Loucy (cell line): ENCODE data around the gene FTL.

Source experiments
- H2AFZ ChIP-seq: fragments of 200-600 bp; sonication (generic); 2 replicates; pipeline ENCODE4 v1.6.0; 2016; ENCODE audit warnings: antibody characterized with exemption, mild to moderate bottlenecking, low read length, moderate library complexity
- H3F3A ChIP-seq: fragments of 200-600 bp; 2 replicates; pipeline ENCODE4 v1.6.0; 2016; ENCODE audit warnings: antibody characterized with exemption, low read depth, mild to moderate bottlenecking
- H3K27me3 ChIP-seq: fragments of 200-600 bp; sonication (generic); 2 replicates; pipeline ENCODE4 v1.6.1; 2014; ENCODE audit warnings: low read length, mild to moderate bottlenecking; ENCODE audit not compliant: insufficient read depth, poor library complexity, severe bottlenecking
- H3K36me3 ChIP-seq: fragments of 200-600 bp; sonication (generic); 2 replicates; pipeline ENCODE4 v1.6.1; 2016; ENCODE audit warnings: low read length; ENCODE audit not compliant: insufficient read depth
- H3K4me1 ChIP-seq: fragments of 200-600 bp; sonication (generic); 2 replicates; pipeline ENCODE4 v1.5.1; 2014; ENCODE audit warnings: low read length, mild to moderate bottlenecking; ENCODE audit not compliant: insufficient read depth, poor library complexity, severe bottlenecking
- H3K4me2 ChIP-seq: fragments of 200-600 bp; sonication (generic); 2 replicates; pipeline ENCODE4 v1.6.0; 2014; ENCODE audit warnings: antibody characterized with exemption, low read length, low read depth, mild to moderate bottlenecking; ENCODE audit not compliant: poor library complexity, severe bottlenecking
- H3K4me3 ChIP-seq: fragments of 200-600 bp; sonication (generic); 2 replicates; pipeline ENCODE4 v1.5.1; 2014; ENCODE audit warnings: low read length, mild to moderate bottlenecking, mixed read lengths; ENCODE audit not compliant: poor library complexity, severe bottlenecking
- H3K79me2 ChIP-seq: fragments of 200-600 bp; sonication (generic); 2 replicates; pipeline ENCODE4 v1.6.1; 2014; ENCODE audit warnings: low read length; ENCODE audit not compliant: insufficient read depth
- H3K9ac ChIP-seq: fragments of 200-600 bp; sonication (generic); 2 replicates; pipeline ENCODE4 v1.6.0; 2014; ENCODE audit warnings: mild to moderate bottlenecking, low read depth, low read length, moderate library complexity; ENCODE audit not compliant: poor library complexity, severe bottlenecking
- H3K9me2 ChIP-seq: fragments of 200-600 bp; sonication (generic); replicated peaks from 2 replicates; pipeline ENCODE4 v1.6.1; 2016; ENCODE audit warnings: low read depth, low read length, mixed read lengths
- H3K9me3 ChIP-seq: fragments of 200-600 bp; sonication (generic); 2 replicates; pipeline ENCODE4 v1.6.1; 2014; ENCODE audit warnings: mild to moderate bottlenecking, antibody characterized with exemption, low read length, low read depth; ENCODE audit not compliant: insufficient read depth
- H4K20me1 ChIP-seq: fragments of 200-600 bp; sonication (generic); 2 replicates; pipeline ENCODE4 v1.6.0; 2014; ENCODE audit warnings: antibody characterized with exemption, low read length, mild to moderate bottlenecking; ENCODE audit not compliant: insufficient read depth, poor library complexity, severe bottlenecking
- EZH2phosphoT487 ChIP-seq: fragments of 200-600 bp; IDR thresholded peaks from 2 replicates; pipeline ENCODE4 v1.6.1; 2018; ENCODE audit warnings: antibody characterized with exemption, mild to moderate bottlenecking, moderate library complexity, borderline replicate concordance
- TF ChIP-seq, protein P1 (sequence below): fragments of 200-600 bp; sonication (generic); conservative IDR thresholded peaks from 2 replicates; pipeline ENCODE4 v1.5.1; 2014; ENCODE audit warnings: mild to moderate bottlenecking, antibody characterized with exemption, low read length

FTL gene

DNA sequence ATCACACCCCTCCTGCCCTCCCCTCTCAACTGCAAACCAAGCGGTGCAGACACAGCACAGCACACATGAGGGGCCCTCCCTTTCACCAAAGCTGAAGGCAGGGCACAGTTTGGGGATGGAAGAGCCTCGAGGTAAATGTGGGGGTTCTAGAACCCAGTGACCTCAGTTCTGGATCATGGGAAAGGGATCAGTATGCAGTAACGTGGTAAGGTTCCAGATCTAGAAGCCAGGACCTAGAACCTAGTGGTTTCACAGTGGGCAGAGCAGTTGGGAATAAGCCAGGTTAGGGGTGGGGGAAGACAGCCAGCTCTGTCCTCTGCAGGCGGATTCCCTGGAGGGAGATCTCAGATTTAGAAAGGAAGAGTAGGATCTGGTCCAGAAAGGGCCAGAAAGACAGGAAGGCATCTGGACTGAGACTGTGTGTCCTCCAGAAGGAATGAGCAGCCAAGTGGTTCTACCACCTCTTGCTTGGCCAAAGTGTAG lies 3.1 kb downstream of the FTL start:
- Histone ChIP-seq H3K4me2 (no peak overlapping the region), H3K79me2 (peaks cover 31% of the 10 kb centered on the region), H2AFZ (no peak overlapping the region), H3K9ac (no peak overlapping the region), H3K27me3 (no peaks in the 10 kb centered on the region), H3K9me2 (no peaks in the 10 kb centered on the region), H3K9me3 (no peaks in the 10 kb centered on the region), H3K36me3 (peaks cover 6% of the 10 kb centered on the region; the same call in 1 of the 2 replicates), H4K20me1 (peaks cover 13% of the 10 kb centered on the region), H3K4me3 (no peak overlapping the region), H3F3A (no peaks in the 10 kb centered on the region), H3K4me1 (peaks cover 23% of the 10 kb centered on the region)
- TF ChIP-seq, protein P1, sequence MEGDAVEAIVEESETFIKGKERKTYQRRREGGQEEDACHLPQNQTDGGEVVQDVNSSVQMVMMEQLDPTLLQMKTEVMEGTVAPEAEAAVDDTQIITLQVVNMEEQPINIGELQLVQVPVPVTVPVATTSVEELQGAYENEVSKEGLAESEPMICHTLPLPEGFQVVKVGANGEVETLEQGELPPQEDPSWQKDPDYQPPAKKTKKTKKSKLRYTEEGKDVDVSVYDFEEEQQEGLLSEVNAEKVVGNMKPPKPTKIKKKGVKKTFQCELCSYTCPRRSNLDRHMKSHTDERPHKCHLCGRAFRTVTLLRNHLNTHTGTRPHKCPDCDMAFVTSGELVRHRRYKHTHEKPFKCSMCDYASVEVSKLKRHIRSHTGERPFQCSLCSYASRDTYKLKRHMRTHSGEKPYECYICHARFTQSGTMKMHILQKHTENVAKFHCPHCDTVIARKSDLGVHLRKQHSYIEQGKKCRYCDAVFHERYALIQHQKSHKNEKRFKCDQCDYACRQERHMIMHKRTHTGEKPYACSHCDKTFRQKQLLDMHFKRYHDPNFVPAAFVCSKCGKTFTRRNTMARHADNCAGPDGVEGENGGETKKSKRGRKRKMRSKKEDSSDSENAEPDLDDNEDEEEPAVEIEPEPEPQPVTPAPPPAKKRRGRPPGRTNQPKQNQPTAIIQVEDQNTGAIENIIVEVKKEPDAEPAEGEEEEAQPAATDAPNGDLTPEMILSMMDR: no peak
- TF ChIP-seq EZH2phosphoT487: no peak

DNA sequence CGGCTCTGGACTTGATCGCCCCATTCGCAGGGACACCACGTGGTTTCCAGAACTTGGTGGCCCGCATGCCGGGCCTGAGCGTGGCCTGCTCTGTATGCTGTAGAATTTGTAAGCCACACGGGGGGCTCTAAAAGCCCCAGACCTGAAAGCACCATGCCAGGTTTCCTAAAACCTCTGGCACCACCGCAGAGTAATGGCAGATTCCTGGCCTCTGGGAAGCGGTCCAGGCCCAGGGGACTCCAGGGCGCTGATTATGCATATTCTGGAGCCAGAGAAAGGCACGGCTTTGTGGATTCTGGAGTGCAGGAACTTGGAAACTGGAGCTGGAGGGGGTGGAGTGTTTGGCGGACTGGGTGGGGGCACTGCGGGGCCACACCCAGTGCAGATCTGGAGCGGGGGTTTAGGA lies 3.7 kb downstream of the FTL start:
- H3K9me2 ChIP-seq: no peaks in the 10 kb centered on the region
- TF ChIP-seq, protein P1: no peak
- no peak for TF ChIP-seq EZH2phosphoT487
- H3K79me2 ChIP-seq: peaks cover 26% of the 10 kb centered on the region
- no peaks in the 10 kb centered on the region for H3K9me3 ChIP-seq
- peaks cover 17% of the 10 kb centered on the region for H3K4me1 ChIP-seq
- H3K27me3 ChIP-seq: no peaks in the 10 kb centered on the region
- H2AFZ ChIP-seq: no peak overlapping the region
- H3K4me2 ChIP-seq: no peak overlapping the region
- H3K4me3 ChIP-seq: no peak overlapping the region
- peaks cover 13% of the 10 kb centered on the region for H4K20me1 ChIP-seq
- H3K36me3 ChIP-seq: peaks cover 8% of the 10 kb centered on the region; the same call in 1 of the 2 replicates
- H3F3A ChIP-seq: no peaks in the 10 kb centered on the region
- no peak overlapping the region for H3K9ac ChIP-seq

DNA sequence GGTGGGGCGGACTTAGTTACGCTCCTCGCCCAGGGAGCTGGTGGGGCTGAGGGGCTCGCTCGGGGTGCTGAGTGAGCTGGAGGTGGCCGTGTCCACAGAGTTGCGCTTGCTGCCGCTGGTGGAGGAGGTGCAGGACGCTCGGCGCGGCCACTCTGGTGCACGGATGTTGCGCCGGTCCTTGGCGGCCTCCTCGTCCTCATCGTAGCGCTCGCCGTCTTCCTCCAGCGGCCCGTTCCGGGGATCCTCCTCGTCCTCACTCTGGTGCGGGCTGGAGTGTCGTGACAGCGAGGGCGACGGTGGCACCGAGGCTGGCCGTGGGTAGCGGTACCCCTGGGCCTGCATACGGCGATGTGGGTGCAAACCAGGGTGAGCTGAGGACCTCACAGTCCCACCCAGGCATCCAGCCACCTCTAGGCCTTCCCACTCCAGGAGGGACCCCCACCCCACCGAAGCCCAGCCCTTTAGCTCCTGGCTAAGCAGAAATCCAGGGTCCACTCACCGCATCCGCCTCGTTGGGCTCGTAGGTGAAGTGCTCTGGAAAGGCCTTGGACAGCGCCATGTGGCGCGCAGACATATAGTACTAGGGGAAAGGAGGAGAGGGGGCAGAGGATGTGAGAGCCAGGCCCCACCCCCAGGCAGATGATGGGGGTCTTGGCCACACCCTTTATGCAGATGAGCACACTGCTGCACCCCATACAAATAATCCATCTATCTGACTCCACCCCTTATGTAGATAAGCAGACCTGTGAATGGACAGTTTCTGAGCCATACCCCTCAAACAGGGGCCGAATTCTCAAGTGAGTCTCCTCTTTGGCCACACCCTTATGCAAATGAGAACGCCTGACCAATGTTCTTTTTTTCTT lies 4.4 kb downstream of the FTL start:
- no peak overlapping the region for H2AFZ ChIP-seq
- H3K4me2 ChIP-seq: no peak overlapping the region
- H3K4me1 ChIP-seq: peaks cover 10% of the 10 kb centered on the region
- no peaks in the 10 kb centered on the region for H3F3A ChIP-seq
- no peak overlapping the region for H3K9ac ChIP-seq
- peaks cover 19% of the 10 kb centered on the region for H3K79me2 ChIP-seq
- TF ChIP-seq, protein P1: no peak
- no peak for TF ChIP-seq EZH2phosphoT487
- H3K4me3 ChIP-seq: no peak overlapping the region
- H3K9me3 ChIP-seq: no peaks in the 10 kb centered on the region
- peaks cover 13% of the 10 kb centered on the region; the same call in 1 of the 2 replicates for H3K36me3 ChIP-seq
- H4K20me1 ChIP-seq: peaks cover 13% of the 10 kb centered on the region
- no peaks in the 10 kb centered on the region for H3K9me2 ChIP-seq
- no peaks in the 10 kb centered on the region for H3K27me3 ChIP-seq
